Measurements from ENCODE around the gene ZFP90. TPM values are rescaled to one million over a fixed set of nuclear protein-coding genes. Genes with fewer than 3 reads are reported as not detected.

Gene ZFP90
- total RNA-seq, 1 donor from 2014 or later, result 18.4 TPM

DNA sequence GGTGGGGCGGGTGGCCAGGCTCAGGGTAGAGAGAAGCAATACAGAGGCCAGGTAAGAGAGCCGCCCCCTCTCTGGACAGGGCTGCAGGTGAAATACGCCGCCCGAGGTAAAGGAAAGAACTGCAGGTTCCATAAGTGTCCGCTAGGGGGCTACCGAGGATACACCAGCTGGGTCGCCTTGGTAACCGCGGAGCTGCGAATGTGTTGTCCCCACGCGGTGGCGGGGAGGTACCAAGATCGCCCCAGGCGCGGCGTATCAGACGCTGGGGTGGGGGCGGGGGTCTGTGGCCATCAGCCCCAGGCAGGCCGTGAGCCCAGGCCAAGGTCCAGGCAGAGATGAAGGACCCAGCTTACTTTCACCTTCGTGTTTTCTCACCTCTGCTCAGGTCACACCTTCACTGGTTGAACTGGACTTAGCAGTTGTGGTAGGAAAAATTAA is 18.4 kb upstream of the ZFP90 start:
- FAIRE-seq (no peak), DNase-seq (ENCODE audit: low read depth) (peak; percentile 67)
- H3K4me3 ChIP-seq (ENCODE audit: low read depth, low read length), result no peak overlapping the region
- H3K36me3 ChIP-seq (ENCODE audit: control insufficient read depth, insufficient read depth, low read length), result no peaks in the 10 kb centered on the region
- H3K27me3 ChIP-seq (ENCODE audit: control insufficient read depth, insufficient read depth, low read length), result no peaks in the 10 kb centered on the region
- TF ChIP-seq, protein P1, sequence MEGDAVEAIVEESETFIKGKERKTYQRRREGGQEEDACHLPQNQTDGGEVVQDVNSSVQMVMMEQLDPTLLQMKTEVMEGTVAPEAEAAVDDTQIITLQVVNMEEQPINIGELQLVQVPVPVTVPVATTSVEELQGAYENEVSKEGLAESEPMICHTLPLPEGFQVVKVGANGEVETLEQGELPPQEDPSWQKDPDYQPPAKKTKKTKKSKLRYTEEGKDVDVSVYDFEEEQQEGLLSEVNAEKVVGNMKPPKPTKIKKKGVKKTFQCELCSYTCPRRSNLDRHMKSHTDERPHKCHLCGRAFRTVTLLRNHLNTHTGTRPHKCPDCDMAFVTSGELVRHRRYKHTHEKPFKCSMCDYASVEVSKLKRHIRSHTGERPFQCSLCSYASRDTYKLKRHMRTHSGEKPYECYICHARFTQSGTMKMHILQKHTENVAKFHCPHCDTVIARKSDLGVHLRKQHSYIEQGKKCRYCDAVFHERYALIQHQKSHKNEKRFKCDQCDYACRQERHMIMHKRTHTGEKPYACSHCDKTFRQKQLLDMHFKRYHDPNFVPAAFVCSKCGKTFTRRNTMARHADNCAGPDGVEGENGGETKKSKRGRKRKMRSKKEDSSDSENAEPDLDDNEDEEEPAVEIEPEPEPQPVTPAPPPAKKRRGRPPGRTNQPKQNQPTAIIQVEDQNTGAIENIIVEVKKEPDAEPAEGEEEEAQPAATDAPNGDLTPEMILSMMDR (IDR thresholded peaks at IDR 0.05; ENCODE audit: insufficient read depth, low read length, severe bottlenecking), result peak; percentile 99

DNA sequence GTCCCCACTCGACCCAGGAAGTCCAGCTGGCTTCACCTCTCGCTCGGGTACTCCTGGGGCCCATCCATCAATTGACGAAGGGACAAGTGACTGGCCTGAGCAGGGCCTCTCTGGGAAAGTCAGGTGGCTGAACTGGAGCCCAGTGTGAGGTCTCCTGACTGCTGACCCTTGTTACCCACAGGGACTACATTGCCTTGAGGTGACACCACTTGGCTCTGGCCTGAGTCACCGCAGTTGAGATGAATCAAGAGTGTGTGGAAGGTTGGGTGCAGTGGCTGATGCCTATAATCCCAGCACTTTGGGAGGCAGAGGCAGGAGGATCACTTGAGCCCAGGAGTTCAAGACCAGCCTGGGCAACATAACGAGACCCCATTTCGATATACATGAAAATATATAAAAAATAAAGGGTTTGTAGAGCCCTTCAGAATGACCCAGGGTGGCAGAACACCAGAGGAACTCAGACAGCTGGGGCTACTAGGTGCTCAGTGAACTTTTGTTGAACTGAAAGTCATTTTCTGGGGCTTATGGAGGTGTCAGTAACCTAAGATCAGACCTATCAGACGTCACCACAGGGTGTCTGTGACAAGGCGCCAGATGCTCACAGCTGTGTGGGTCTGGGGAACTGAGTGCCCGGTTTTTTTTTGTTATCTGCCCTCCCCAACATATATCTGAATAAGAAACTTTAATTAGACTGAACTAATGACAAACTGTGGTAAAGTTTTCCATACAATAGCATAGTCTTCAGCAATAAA is 14.8 kb upstream of the ZFP90 start:
- no peak for FAIRE-seq
- no peak overlapping the region for H3K4me3 ChIP-seq (ENCODE audit: low read depth, low read length)

DNA sequence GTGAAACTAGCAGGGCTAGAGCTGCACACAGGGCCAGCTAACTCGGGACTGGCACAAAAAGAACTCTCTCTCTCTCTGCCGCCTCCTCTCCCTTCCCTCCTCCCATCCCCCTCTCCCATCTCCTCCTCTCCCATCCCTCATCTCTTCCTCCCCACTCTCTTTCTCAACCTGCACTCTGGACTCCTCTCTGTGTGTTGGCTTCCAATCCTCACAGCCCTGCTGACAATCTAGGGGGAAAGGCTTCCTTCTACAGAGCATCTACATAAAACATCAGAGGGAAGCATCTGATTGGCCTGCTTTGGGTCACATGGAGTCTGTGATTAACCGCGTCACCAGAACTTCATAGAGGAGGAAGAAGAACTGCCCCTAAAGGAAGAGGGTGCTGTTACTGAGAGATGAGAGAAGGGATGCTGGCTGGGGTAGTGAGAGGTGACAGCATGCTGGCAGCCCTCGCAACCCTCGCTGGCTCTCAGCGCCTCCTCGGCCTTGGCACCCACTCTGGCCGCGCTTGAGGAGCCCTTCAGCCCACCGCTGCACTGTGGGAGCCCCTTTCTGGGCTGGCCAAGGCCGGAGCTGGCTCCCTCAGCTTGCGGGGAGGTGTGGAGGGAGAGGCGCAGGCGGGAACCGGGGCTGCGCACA is 12.8 kb upstream of the ZFP90 start:
- Histone ChIP-seq H3K4me3 (ENCODE audit: low read depth, low read length) (no peak overlapping the region), H3K36me3 (ENCODE audit: control insufficient read depth, insufficient read depth, low read length) (no peaks in the 10 kb centered on the region), H3K27me3 (ENCODE audit: control insufficient read depth, insufficient read depth, low read length) (no peaks in the 10 kb centered on the region)
- TF ChIP-seq, protein P1 (IDR thresholded peaks at IDR 0.05; ENCODE audit: insufficient read depth, low read length, severe bottlenecking), result no peak
- DNase-seq (ENCODE audit: low read depth) (no peak), FAIRE-seq (no peak)

More for the DNA sequence above, 14.8 kb upstream of the ZFP90 start:
- Histone ChIP-seq H3K36me3 (ENCODE audit: control insufficient read depth, insufficient read depth, low read length) (no peaks in the 10 kb centered on the region), H3K27me3 (ENCODE audit: control insufficient read depth, insufficient read depth, low read length) (no peaks in the 10 kb centered on the region)
- TF ChIP-seq, protein P1 (IDR thresholded peaks at IDR 0.05; ENCODE audit: insufficient read depth, low read length, severe bottlenecking), result no peak
- DNase-seq (ENCODE audit: low read depth), result no peak

DNA sequence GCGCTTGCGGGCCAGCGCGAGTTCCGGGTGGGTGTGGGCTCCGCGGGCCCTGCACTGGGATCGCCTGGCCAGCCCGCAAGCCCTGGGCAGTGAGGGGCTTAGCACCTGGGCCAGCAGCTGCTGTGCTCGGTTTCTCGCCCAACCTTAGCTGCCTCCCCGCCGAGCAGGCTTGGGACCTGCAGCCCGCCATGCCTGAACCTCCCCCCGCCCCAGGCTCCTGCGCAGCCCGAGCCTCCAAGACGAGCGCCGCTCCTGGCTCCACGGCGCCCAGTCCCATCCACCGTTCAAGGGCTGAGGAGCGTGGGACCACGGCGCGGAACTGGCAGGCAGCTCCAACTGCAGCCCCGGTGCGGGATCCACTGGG is 12.3 kb upstream of the ZFP90 start:
- TF ChIP-seq, protein P1 (IDR thresholded peaks at IDR 0.05; ENCODE audit: insufficient read depth, low read length, severe bottlenecking), result no peak

DNA sequence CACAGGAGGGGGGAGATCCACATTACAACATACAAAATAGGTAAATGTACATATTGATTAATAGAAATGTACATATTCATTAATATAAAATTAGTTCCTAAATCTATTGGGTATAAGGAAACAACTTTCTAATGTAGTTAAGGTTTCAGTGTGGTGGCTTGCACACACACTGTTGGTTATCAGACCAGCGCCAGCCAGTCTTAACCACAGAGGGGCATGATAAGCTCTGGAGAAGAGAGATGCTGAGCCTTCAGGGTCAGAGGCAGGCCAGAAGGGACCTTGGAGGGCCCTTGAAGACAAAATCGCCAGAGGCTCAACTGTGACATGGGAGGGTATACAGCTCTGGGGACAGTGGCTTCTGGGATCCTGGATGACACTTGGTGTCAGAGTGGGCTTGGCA is 10.9 kb upstream of the ZFP90 start:
- DNase-seq (ENCODE audit: low read depth), result no peak
- TF ChIP-seq, protein P1 (IDR thresholded peaks at IDR 0.05; ENCODE audit: insufficient read depth, low read length, severe bottlenecking), result no peak
- no peaks in the 10 kb centered on the region for H3K27me3 ChIP-seq (ENCODE audit: control insufficient read depth, insufficient read depth, low read length)
- no peaks in the 10 kb centered on the region for H3K36me3 ChIP-seq (ENCODE audit: control insufficient read depth, insufficient read depth, low read length)
- no peak overlapping the region for H3K4me3 ChIP-seq (ENCODE audit: low read depth, low read length)
- peak; percentile 7 for FAIRE-seq

More for the DNA sequence above, 12.3 kb upstream of the ZFP90 start:
- Histone ChIP-seq H3K36me3 (ENCODE audit: control insufficient read depth, insufficient read depth, low read length) (no peaks in the 10 kb centered on the region), H3K27me3 (ENCODE audit: control insufficient read depth, insufficient read depth, low read length) (no peaks in the 10 kb centered on the region), H3K4me3 (ENCODE audit: low read depth, low read length) (no peak overlapping the region)
- FAIRE-seq, result no peak
- no peak for DNase-seq (ENCODE audit: low read depth)

Measured in bronchial epithelial cell (primary cell).